MV-4-11 (cell line): Measurements from ENCODE around the gene SPCS3.

Experiments used
- DNase-seq: peaks from one replicate; lab custom pipeline; 2025; lab: John Stamatoyannopoulos, UW

Gene SPCS3

GRCh38 chr4:176350671-176351070, 30.9 kb downstream of the SPCS3 start:
- no peak for DNase-seq

DNA sequence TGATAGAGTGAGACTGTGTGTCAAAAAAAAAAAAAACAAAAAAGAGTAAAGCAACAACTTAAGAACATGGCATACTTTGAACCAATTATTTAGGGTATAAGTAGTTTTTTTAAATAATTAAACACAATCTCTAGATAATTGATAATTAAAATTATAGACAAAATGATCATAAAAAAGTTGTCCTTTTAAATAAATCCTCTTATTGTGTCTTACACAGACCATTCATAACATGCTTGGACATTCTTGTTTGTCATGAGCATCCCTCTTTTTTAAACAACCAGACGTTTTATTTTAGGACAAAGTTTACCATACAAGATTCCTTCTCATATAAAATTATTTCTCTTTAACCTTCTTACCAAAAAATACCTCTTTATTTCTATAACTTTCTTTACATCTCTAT, 35.1 kb downstream of the SPCS3 start:
- DNase-seq: no peak

- DNase-seq: no peak
These were observed 37.8 kb downstream of the SPCS3 start for GRCh38 chr4:176357359-176358082.

- no peak for DNase-seq
These were observed 38.3 kb downstream of the SPCS3 start for GRCh38 chr4:176358083-176358469.

GRCh38 chr4:176359590-176359989, 39.8 kb downstream of the SPCS3 start:
- DNase-seq: no peak

DNA sequence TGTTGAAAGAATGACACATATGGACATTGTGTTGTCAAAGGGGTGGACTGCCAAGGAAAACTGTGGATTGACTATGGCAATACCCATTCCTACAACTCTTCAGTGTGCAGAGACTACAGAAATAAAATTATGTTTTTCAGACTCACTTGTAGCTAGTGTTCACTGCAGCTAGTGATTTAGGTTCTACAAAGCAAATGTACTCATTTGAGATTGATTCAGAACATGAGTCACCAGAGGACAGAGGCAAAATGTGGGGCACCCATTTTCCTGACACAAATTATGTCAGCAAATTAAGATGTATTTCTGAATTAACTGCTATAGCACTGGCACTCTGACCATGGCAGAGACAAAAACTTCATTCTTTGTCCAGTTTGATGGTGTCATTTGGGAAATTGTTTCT, 40.7 kb downstream of the SPCS3 start:
- no peak for DNase-seq

DNA sequence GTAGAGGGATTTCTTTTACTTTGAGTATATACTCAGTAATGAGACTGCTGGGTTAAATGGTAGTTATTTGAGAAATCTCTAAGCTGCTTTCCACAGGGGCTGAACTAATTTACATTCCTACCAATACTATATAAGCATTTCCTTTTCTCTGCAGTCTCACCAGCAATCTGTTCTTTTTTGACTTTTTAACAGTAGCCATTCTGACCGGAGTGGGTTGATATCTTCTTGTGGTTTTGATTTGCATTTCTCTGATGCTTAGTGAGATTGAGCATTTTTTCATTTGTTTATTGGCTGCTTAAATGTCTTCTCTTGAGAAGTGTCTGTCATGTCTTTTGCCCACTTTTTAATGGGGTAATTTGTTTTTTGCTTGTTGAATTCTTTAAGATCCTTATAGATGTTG, 43.3 kb downstream of the SPCS3 start:
- DNase-seq: no peak

DNA sequence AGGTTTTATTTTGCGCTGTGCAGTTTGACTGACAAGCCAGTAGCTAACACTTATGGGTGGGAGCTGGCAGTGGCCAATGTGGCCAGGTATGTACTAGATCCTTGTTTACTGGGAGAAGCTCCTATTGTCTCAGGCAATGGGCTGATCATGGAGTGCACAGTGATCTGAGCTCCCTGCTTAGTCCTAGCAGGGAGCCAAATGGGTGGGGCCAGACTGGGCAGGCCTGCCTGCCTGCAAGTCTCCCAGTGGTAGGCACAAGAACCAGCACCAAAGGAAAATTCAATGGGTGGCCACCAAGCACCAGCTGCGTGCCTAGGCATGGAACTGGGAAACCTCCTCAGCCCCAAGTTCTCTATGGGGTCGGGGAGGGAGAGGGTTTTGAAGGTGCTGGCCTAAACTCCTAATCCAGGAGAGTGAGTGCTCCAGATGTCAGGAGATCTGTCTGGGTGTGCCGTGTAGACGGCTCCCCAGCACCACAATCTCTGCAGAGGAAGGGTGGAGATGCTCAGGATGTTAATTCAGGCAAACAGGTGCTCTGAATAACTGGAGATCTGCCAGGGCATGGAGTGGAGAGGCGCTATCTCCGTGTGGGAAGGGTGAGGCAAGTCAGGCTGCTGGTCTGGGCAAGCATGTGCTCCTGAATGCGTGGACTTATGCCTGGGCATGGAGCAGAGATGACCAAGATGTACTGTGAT, 48.2 kb downstream of the SPCS3 start:
- DNase-seq: no peak

- peak; percentile 26 for DNase-seq
These were observed 56.4 kb downstream of the SPCS3 start for GRCh38 chr4:176376032-176376614.

DNA sequence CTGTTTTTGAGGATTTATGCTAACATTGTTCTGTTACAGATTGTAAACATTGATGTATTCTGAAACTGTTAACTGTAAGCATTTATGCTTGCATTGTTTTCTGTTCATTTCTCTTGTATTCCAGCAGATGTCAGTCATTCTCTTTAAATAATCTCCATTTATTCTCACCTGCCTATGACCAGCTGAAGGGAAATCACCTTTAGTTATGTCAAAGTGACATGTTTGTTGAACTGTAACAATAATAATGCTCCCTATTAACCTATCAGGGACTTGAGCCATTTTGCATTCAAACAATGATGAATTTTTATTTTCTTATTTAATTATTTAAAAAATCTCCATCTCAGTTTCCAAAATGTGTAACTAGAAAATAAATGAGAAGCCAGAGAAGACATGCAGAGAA, 58.0 kb downstream of the SPCS3 start:
- no peak for DNase-seq

GRCh38 chr4:176380352-176381157, 60.8 kb downstream of the SPCS3 start:
- DNase-seq: no peak
